Trophoblast cell (in vitro differentiated cells and primary cell): ENCODE measurements around the gene CCDC12.
"Not testable (repeated sequence)": the region's sequence is repeated elsewhere in the genome, so short reads cannot be mapped to it uniquely, and the experiment has no call there.

Source experiments
- DNase-seq, 2 donors: peaks; one replicate each; pipeline ENCODE4 v3.0.0-alpha.2; 2016
- H2AFZ ChIP-seq: 2 replicates; pipeline ENCODE4 v1.6.1; 2013; ENCODE audit warnings: low read length, moderate library complexity, mild to moderate bottlenecking; ENCODE audit not compliant: insufficient read depth, poor library complexity
- H2AK5ac ChIP-seq: 2 replicates; pipeline ENCODE4 v1.6.1; 2013; ENCODE audit warnings: mild to moderate bottlenecking, low read length
- H2BK120ac ChIP-seq: 2 replicates; pipeline ENCODE4 v1.6.1; 2013; ENCODE audit warnings: low read length, mild to moderate bottlenecking, moderate library complexity; ENCODE audit not compliant: insufficient read depth, poor library complexity
- H2BK12ac ChIP-seq: 2 replicates; pipeline ENCODE4 v1.6.1; 2013; ENCODE audit warnings: mild to moderate bottlenecking, low read length, moderate library complexity
- H2BK5ac ChIP-seq: 2 replicates; pipeline ENCODE4 v1.6.1; 2013; ENCODE audit warnings: low read length, low read depth, moderate library complexity, mild to moderate bottlenecking; ENCODE audit not compliant: poor library complexity
- H3K14ac ChIP-seq: 2 replicates; pipeline ENCODE4 v1.6.1; 2013; ENCODE audit warnings: mild to moderate bottlenecking, low read length
- H3K18ac ChIP-seq: 2 replicates; pipeline ENCODE4 v1.6.1; 2013; ENCODE audit warnings: mild to moderate bottlenecking, low read length
- H3K23ac ChIP-seq: 2 replicates; pipeline ENCODE4 v1.6.1; 2013; ENCODE audit warnings: low read length
- H3K27ac ChIP-seq: 2 replicates; pipeline ENCODE4 v1.5.1; 2013; ENCODE audit warnings: low read depth, mild to moderate bottlenecking, inconsistent platforms, low read length, moderate library complexity
- H3K27me3 ChIP-seq: 2 replicates; pipeline ENCODE4 v1.6.1; 2013; ENCODE audit warnings: inconsistent platforms, mild to moderate bottlenecking, low read length, moderate library complexity; ENCODE audit not compliant: insufficient read depth
- H3K36me3 ChIP-seq, 2 experiments: 1 replicate in 1 of 2; 2 replicates in 1 of 2; pipeline ENCODE4 v1.6.1; 2013; ENCODE audit warnings: low read length in 2 of 2, mild to moderate bottlenecking in 2 of 2, moderate library complexity in 1 of 2; ENCODE audit not compliant: insufficient read depth in 2 of 2, control insufficient read depth in 1 of 2
- H3K4ac ChIP-seq: 2 replicates; pipeline ENCODE4 v1.6.1; 2013; ENCODE audit warnings: low read depth, mild to moderate bottlenecking, low read length, moderate library complexity
- H3K4me1 ChIP-seq, 2 experiments: 1 replicate in 1 of 2; 2 replicates in 1 of 2; pipeline ENCODE4 v1.6.1; 2013; ENCODE audit warnings: low read length in 2 of 2, mild to moderate bottlenecking in 2 of 2, moderate library complexity in 1 of 2; ENCODE audit not compliant: insufficient read depth in 2 of 2, control insufficient read depth in 1 of 2
- H3K4me2 ChIP-seq: 2 replicates; pipeline ENCODE4 v1.6.1; 2013; ENCODE audit warnings: inconsistent platforms, mild to moderate bottlenecking, low read length, moderate library complexity
- H3K4me3 ChIP-seq: 2 replicates; pipeline ENCODE4 v1.5.1; 2013; ENCODE audit warnings: mild to moderate bottlenecking, low read depth, low read length, inconsistent platforms
- H3K79me1 ChIP-seq: one replicate; pipeline ENCODE4 v1.6.1; 2013; ENCODE audit warnings: low read length
- H3K79me2 ChIP-seq: 2 replicates; pipeline ENCODE4 v1.6.1; 2013; ENCODE audit warnings: low read length, mild to moderate bottlenecking; ENCODE audit not compliant: control insufficient read depth, insufficient read depth, poor library complexity
- H3K9ac ChIP-seq: 2 replicates; pipeline ENCODE4 v1.6.1; 2013; ENCODE audit warnings: mild to moderate bottlenecking, low read length
- H3K9me3 ChIP-seq: 2 replicates; pipeline ENCODE4 v1.6.1; 2013; ENCODE audit warnings: low read depth, mild to moderate bottlenecking, control low read depth, inconsistent platforms, low read length; ENCODE audit not compliant: insufficient read depth
- H4K12ac ChIP-seq: 2 replicates; pipeline ENCODE4 v1.6.1; 2013; ENCODE audit warnings: low read depth, mild to moderate bottlenecking, low read length, moderate library complexity
- H4K8ac ChIP-seq: 2 replicates; pipeline ENCODE4 v1.6.1; 2013; ENCODE audit warnings: low read depth, mild to moderate bottlenecking, low read length, moderate library complexity
- H4K91ac ChIP-seq: one replicate; pipeline ENCODE4 v1.6.1; 2013; ENCODE audit warnings: low read depth, mild to moderate bottlenecking, low read length, moderate library complexity
- WGBS: extraction: QIAGEN DNeasy Blood & Tissue Kit; methylation state at CpG from one replicate; pipeline ENCODE4 v1.1.7; 2013; ENCODE audit warnings: missing lambda C conversion rate; ENCODE audit not compliant: insufficient read length, insufficient coverage; ENCODE audit errors: extremely low coverage; 5-methylcytosine and 5-hydroxymethylcytosine counted together

Gene CCDC12

GRCh38 chr3:46913644-46914043, 62.9 kb downstream of the CCDC12 start:
- WGBS: no CpG with 5 or more reads among the region's 8 CpGs
- H4K12ac ChIP-seq: no peak overlapping the region

GRCh38 chr3:46912986-46913385, 63.6 kb downstream of the CCDC12 start:
- no peak overlapping the region for H3K18ac ChIP-seq
- peaks cover 3% of the 10 kb centered on the region in 2 experiments for H3K36me3 ChIP-seq
- WGBS: no CpG with 5 or more reads among the region's 3 CpGs
- H2AK5ac ChIP-seq: no peak overlapping the region
- no peaks in the 10 kb centered on the region for H3K79me1 ChIP-seq
- DNase-seq: no peak
- no peaks in the 10 kb centered on the region for H3K27me3 ChIP-seq
- H3K23ac ChIP-seq: no peak overlapping the region
- H3K4me1 ChIP-seq: no peaks in the 10 kb centered on the region
- no peak overlapping the region for H3K4me2 ChIP-seq
- no peak overlapping the region for H2BK5ac ChIP-seq
- H3K14ac ChIP-seq: no peak overlapping the region
- H4K8ac ChIP-seq: no peak overlapping the region
- H3K9ac ChIP-seq: no peak overlapping the region
- no peak overlapping the region for H2BK120ac ChIP-seq
- no peak overlapping the region for H4K91ac ChIP-seq
- H3K27ac ChIP-seq: no peak overlapping the region
- H3K79me2 ChIP-seq: no peaks in the 10 kb centered on the region
- H2BK12ac ChIP-seq: no peak overlapping the region
- H2AFZ ChIP-seq: no peak overlapping the region
- H3K4me3 ChIP-seq: no peak overlapping the region
- peaks cover 2% of the 10 kb centered on the region for H3K9me3 ChIP-seq
- no peak overlapping the region for H4K12ac ChIP-seq
- H3K4ac ChIP-seq: no peak overlapping the region

More at GRCh38 chr3:46913644-46914043, 62.9 kb downstream of the CCDC12 start:
- no peaks in the 10 kb centered on the region for H3K4me1 ChIP-seq
- no peak for DNase-seq
- H3K27me3 ChIP-seq: no peaks in the 10 kb centered on the region
- H3K18ac ChIP-seq: no peak overlapping the region
- no peak overlapping the region for H3K14ac ChIP-seq
- H3K9me3 ChIP-seq: peaks cover 3% of the 10 kb centered on the region
- no peak overlapping the region for H2AFZ ChIP-seq
- H3K79me2 ChIP-seq: no peaks in the 10 kb centered on the region
- H3K4ac ChIP-seq: no peak overlapping the region
- H2BK120ac ChIP-seq: no peak overlapping the region
- H3K9ac ChIP-seq: no peak overlapping the region
- no peak overlapping the region for H3K4me3 ChIP-seq
- no peaks in the 10 kb centered on the region for H3K79me1 ChIP-seq
- H3K4me2 ChIP-seq: no peak overlapping the region
- H4K91ac ChIP-seq: no peak overlapping the region
- no peak overlapping the region for H4K8ac ChIP-seq
- no peak overlapping the region for H3K23ac ChIP-seq
- no peak overlapping the region for H3K27ac ChIP-seq
- no peak overlapping the region for H2BK5ac ChIP-seq
- H3K36me3 ChIP-seq: peaks cover 4% of the 10 kb centered on the region in 2 experiments
- no peak overlapping the region for H2BK12ac ChIP-seq
- H2AK5ac ChIP-seq: no peak overlapping the region

- H3K9ac ChIP-seq, H3K27ac ChIP-seq, H2BK5ac ChIP-seq, H3K79me2 ChIP-seq, H3K14ac ChIP-seq, H3K4ac ChIP-seq, DNase-seq, H3K18ac ChIP-seq, H4K91ac ChIP-seq, H3K27me3 ChIP-seq, H2AK5ac ChIP-seq, H4K12ac ChIP-seq, H3K23ac ChIP-seq, H3K79me1 ChIP-seq, H2AFZ ChIP-seq, H3K9me3 ChIP-seq, H2BK12ac ChIP-seq, H2BK120ac ChIP-seq, H3K4me1 ChIP-seq, H4K8ac ChIP-seq, H3K4me2 ChIP-seq, H3K36me3 ChIP-seq, H3K4me3 ChIP-seq: not testable (repeated sequence)
- WGBS: no CpG with 5 or more reads among the region's 10 CpGs
Observed at GRCh38 chr3:46910914-46911313, 65.6 kb downstream of the CCDC12 start.

DNA sequence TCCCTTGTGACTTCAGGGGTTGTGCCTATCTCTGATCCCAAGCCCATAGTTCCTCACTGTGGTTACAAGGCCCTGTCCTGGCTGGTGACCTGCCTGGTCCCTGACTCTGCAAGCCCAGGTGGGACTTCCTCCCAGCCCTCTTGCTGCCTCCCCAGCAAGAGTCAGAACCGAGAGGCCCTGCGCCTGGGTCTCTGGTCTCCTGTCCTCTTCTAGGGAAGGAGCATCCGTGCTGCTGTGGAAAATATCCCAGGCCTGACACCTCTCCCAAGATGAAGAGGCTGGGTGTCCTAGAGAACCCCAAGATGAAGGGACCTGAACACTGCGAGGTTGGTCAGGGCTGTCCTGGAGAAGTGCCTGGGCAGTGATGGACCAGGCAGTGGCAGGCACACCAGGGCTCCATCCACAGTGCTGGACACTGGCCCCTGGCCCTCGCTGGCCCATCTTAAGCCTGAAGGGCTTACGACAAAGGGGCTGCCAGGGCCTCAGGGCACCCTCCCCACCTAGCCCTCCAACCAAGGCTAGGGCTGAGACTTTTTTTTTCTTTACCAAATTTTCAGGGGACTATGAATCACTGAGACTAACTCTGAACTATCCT, 66.3 kb downstream of the CCDC12 start:
- Histone ChIP-seq H3K9ac (no peak overlapping the region), H3K14ac (no peak overlapping the region), H4K12ac (no peak overlapping the region), H3K79me1 (no peaks in the 10 kb centered on the region), H3K4me3 (no peak overlapping the region), H3K27me3 (no peaks in the 10 kb centered on the region), H3K36me3 (no peaks in the 10 kb centered on the region), H3K18ac (no peak overlapping the region), H3K9me3 (no peaks in the 10 kb centered on the region), H3K4ac (no peak overlapping the region), H3K23ac (no peak overlapping the region), H3K4me1 (no peaks in the 10 kb centered on the region), H3K4me2 (no peak overlapping the region), H3K79me2 (no peaks in the 10 kb centered on the region), H2BK12ac (no peak overlapping the region), H3K27ac (no peak overlapping the region), H2BK120ac (no peak overlapping the region), H2AK5ac (no peak overlapping the region), H4K91ac (no peak overlapping the region), H2BK5ac (no peak overlapping the region), H2AFZ (no peak overlapping the region), H4K8ac (no peak overlapping the region)
- DNase-seq: no peak
- WGBS: no CpG with 5 or more reads among the region's 6 CpGs
